Sigmoid colon (tissue), 4 donors: ENCODE results near the gene USP32.

Source experiments
- POLR2A ChIP-seq, 2 donors: fragments of 450-650 bp; IDR thresholded peaks; one replicate each; pipeline ENCODE4 v1.6.1; 2016; ENCODE audit warnings: antibody characterized with exemption in 2 of 2, mild to moderate bottlenecking in 2 of 2, moderate library complexity in 2 of 2
- POLR2AphosphoS5 ChIP-seq, 4 donors: sonication (generic); formaldehyde crosslinking; IDR thresholded peaks; one replicate each; pipeline ENCODE4 v1.6.1; 2017; ENCODE audit warnings: antibody characterized with exemption in 4 of 4
- TF ChIP-seq, protein P1 (sequence below), 4 experiments: fragments of 450-650 bp in 3 of 4; fragments of 200-600 bp in 1 of 4; IDR thresholded peaks; one replicate each; pipeline ENCODE4 v1.5.1; 2016 to 2019; ENCODE audit warnings: antibody characterized with exemption in 4 of 4, mild to moderate bottlenecking in 3 of 4, moderate library complexity in 2 of 4

DNA sequence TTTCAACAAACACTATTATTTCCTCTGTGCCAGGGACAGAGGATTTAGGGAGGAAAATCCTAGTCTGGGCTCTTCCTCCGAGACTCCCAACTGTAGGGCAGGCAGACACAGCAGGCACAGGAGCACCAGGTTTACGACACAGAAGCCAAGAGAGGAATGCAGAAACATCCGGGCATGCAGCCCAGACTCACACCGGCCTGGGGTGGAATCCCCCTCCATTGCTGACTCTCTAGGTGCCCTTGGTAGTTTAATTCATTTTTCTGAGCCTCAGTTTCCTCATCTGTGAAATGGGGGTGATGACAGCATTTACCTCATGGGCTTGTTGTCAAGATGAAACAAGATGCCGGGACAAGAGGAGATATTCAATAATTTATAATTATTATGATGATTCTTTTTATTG is 227.2 kb downstream of the USP32 start:
- TF ChIP-seq, protein P1, sequence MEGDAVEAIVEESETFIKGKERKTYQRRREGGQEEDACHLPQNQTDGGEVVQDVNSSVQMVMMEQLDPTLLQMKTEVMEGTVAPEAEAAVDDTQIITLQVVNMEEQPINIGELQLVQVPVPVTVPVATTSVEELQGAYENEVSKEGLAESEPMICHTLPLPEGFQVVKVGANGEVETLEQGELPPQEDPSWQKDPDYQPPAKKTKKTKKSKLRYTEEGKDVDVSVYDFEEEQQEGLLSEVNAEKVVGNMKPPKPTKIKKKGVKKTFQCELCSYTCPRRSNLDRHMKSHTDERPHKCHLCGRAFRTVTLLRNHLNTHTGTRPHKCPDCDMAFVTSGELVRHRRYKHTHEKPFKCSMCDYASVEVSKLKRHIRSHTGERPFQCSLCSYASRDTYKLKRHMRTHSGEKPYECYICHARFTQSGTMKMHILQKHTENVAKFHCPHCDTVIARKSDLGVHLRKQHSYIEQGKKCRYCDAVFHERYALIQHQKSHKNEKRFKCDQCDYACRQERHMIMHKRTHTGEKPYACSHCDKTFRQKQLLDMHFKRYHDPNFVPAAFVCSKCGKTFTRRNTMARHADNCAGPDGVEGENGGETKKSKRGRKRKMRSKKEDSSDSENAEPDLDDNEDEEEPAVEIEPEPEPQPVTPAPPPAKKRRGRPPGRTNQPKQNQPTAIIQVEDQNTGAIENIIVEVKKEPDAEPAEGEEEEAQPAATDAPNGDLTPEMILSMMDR (IDR thresholded peaks at IDR 0.05) = no peak
- TF ChIP-seq POLR2A (IDR thresholded peaks at IDR 0.05) = no peak
- no peak for TF ChIP-seq POLR2AphosphoS5 (IDR thresholded peaks at IDR 0.05)
